Osteocyte (in vitro differentiated cells): ENCODE data around the gene CCR5. TPM values are rescaled to one million over a fixed set of nuclear protein-coding genes. Genes with fewer than 3 reads are reported as not detected.

Experiments
- DNase-seq: peaks from one replicate; pipeline ENCODE4 v3.0.0; 2021; ENCODE audit warnings: mixed read lengths; ENCODE audit not compliant: unreplicated experiment; ENCODE audit errors: extremely low spot score
- H3K27ac Mint-ChIP-seq: one replicate; pipeline ENCODE4 v1.8.0; 2021; ENCODE audit warnings: mild to moderate bottlenecking, mixed read lengths; ENCODE audit not compliant: unreplicated experiment
- H3K27me3 Mint-ChIP-seq: one replicate; pipeline ENCODE4 v1.8.0; 2021; ENCODE audit warnings: mixed read lengths; ENCODE audit not compliant: unreplicated experiment
- H3K36me3 Mint-ChIP-seq: one replicate; pipeline ENCODE4 v1.8.0; 2021; ENCODE audit warnings: mixed read lengths; ENCODE audit not compliant: unreplicated experiment
- H3K4me1 Mint-ChIP-seq: one replicate; pipeline ENCODE4 v1.8.0; 2021; ENCODE audit warnings: mixed read lengths; ENCODE audit not compliant: unreplicated experiment
- H3K4me3 Mint-ChIP-seq: one replicate; pipeline ENCODE4 v1.8.0; 2021; ENCODE audit warnings: mild to moderate bottlenecking, moderate library complexity, mixed read lengths; ENCODE audit not compliant: unreplicated experiment
- H3K9me3 Mint-ChIP-seq: one replicate; pipeline ENCODE4 v1.8.0; 2021; ENCODE audit warnings: mixed read lengths; ENCODE audit not compliant: unreplicated experiment
- total RNA-seq: library from RNA; stranded (reverse); gene quantifications from 2 replicates; pipeline ENCODE4 v1.2.1, GENCODE V29; 2021
- TF ChIP-seq, protein P1 (sequence below): fragments of 200-600 bp; sonication (generic); IDR thresholded peaks from 2 replicates; pipeline ENCODE4 v1.5.0; 2021; ENCODE audit warnings: antibody characterized with exemption, mild to moderate bottlenecking, moderate library complexity

Gene CCR5
- total RNA-seq, 1 donor from 2014 or later: not detected

- no peak overlapping the region for H3K4me3 Mint-ChIP-seq
- H3K27ac Mint-ChIP-seq: no peak overlapping the region
- DNase-seq: no peak
- H3K27me3 Mint-ChIP-seq: peaks cover 15% of the 10 kb centered on the region
- peaks cover 4% of the 10 kb centered on the region for H3K9me3 Mint-ChIP-seq
- H3K36me3 Mint-ChIP-seq: no peaks in the 10 kb centered on the region
- no peaks in the 10 kb centered on the region for H3K4me1 Mint-ChIP-seq
- TF ChIP-seq, protein P1, sequence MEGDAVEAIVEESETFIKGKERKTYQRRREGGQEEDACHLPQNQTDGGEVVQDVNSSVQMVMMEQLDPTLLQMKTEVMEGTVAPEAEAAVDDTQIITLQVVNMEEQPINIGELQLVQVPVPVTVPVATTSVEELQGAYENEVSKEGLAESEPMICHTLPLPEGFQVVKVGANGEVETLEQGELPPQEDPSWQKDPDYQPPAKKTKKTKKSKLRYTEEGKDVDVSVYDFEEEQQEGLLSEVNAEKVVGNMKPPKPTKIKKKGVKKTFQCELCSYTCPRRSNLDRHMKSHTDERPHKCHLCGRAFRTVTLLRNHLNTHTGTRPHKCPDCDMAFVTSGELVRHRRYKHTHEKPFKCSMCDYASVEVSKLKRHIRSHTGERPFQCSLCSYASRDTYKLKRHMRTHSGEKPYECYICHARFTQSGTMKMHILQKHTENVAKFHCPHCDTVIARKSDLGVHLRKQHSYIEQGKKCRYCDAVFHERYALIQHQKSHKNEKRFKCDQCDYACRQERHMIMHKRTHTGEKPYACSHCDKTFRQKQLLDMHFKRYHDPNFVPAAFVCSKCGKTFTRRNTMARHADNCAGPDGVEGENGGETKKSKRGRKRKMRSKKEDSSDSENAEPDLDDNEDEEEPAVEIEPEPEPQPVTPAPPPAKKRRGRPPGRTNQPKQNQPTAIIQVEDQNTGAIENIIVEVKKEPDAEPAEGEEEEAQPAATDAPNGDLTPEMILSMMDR: no peak
Observed at GRCh38 chr3:46395210-46395661, 24.5 kb downstream of the CCR5 start.

DNA sequence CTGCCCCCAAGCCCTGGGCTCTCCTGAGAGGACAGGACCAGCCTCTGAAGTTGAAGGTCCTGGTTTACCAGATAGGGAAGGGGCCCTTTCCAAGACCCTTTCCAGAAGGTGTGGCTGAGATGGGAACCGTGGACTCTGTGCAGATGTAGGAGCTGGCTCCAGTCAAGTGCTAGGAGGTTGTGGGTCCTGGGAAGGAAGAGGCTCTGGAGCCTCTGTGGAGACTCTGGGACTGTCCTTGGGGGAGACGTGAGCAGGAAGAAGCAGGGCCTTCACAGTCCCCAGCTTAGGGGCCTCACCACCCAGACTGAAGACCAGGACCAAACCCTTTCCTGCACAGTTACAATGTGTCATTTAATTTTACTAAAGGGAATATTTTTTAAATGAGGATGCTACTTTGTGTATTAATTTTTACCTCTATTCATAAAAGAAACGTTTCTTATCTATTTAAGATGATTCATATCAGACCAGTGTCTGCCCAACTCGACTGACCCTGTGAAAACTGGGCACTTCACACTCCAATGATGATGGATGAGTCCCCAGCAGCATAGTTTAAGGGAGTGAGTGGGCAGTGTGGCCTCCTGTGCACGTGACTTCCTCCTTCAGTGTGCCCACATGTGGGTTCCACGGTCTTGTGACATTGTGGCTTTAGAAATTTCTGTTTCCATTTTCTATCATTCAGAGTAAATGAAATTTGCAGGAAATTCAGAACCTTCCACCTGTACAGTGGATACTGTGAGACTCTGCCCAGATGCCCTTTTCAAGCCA, 25.2 kb downstream of the CCR5 start:
- TF ChIP-seq, protein P1: no peak
- DNase-seq: no peak
- no peak overlapping the region for H3K4me3 Mint-ChIP-seq
- H3K27me3 Mint-ChIP-seq: peaks cover 15% of the 10 kb centered on the region
- no peaks in the 10 kb centered on the region for H3K4me1 Mint-ChIP-seq
- H3K36me3 Mint-ChIP-seq: no peaks in the 10 kb centered on the region
- H3K27ac Mint-ChIP-seq: no peak overlapping the region
- H3K9me3 Mint-ChIP-seq: peaks cover 4% of the 10 kb centered on the region

DNA sequence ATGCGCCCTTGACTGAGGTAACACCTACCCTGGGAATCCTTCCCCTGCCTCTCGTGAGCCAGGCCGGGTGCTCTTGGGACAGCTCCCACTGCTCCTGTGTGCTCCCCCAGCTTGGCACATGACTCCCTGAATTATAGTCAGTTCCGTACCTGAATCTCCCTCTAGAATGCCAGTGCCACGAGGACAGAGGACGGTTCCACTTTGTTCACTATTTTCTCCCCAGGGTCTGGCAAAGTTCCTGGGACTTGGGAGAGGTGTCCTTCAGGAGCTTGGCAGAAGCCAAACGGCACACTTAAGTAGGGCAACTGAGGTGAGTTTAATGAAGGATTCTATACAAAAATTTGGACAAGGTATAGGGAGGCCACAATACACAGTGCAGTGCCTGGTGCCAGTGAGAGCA, 26.4 kb downstream of the CCR5 start:
- no peaks in the 10 kb centered on the region for H3K36me3 Mint-ChIP-seq
- no peak overlapping the region for H3K27ac Mint-ChIP-seq
- TF ChIP-seq, protein P1: no peak
- H3K9me3 Mint-ChIP-seq: peaks cover 4% of the 10 kb centered on the region
- no peak overlapping the region for H3K4me3 Mint-ChIP-seq
- peaks cover 15% of the 10 kb centered on the region for H3K27me3 Mint-ChIP-seq
- DNase-seq: no peak
- H3K4me1 Mint-ChIP-seq: no peaks in the 10 kb centered on the region

- Mint-ChIP-seq H3K36me3 (no peaks in the 10 kb centered on the region), H3K27me3 (peaks cover 9% of the 10 kb centered on the region), H3K27ac (no peak overlapping the region), H3K4me3 (no peak overlapping the region), H3K9me3 (peaks cover 8% of the 10 kb centered on the region), H3K4me1 (no peaks in the 10 kb centered on the region)
- DNase-seq: no peak
- TF ChIP-seq, protein P1: no peak
Observed at GRCh38 chr3:46398186-46398955, 27.6 kb downstream of the CCR5 start.

DNA sequence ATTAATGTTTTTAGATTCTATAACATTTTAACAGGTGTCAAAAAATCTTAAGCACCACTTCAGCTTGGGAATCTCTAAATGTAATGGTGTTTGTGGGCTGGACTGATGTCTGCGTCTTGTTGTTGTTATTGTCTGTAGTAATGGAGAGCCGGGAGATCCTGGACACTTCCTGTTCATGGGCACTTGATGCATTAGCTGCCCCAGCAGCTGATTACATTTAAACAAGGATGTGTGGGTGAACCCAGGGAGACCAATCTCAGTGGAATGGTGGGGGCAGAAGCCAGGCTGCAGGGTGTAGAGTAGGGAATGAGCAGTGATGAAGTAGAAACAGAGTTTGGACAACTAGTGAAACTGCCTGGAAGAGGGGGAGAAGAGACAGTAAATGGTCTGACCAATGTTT, 28.4 kb downstream of the CCR5 start:
- TF ChIP-seq, protein P1: no peak
- Mint-ChIP-seq H3K36me3 (no peaks in the 10 kb centered on the region), H3K27ac (no peak overlapping the region), H3K27me3 (peaks cover 9% of the 10 kb centered on the region), H3K4me3 (no peak overlapping the region), H3K9me3 (peaks cover 8% of the 10 kb centered on the region), H3K4me1 (peaks cover 3% of the 10 kb centered on the region)
- no peak for DNase-seq
